Fibroblast of gingiva (primary cell): ENCODE data around the gene RASAL1.

Source experiments
- DNase-seq: peaks from one replicate; pipeline ENCODE4 v3.0.0-alpha.2; 2011; ENCODE audit warnings: low read depth

RASAL1 gene

GRCh38 chr12:113058553-113058952 lies 77.0 kb downstream of the RASAL1 start:
- DNase-seq: no peak

GRCh38 chr12:113057565-113058485 lies 77.7 kb downstream of the RASAL1 start:
- DNase-seq: no peak

- DNase-seq: no peak
Observed at GRCh38 chr12:113056631-113057488, 78.7 kb downstream of the RASAL1 start, which contains the start of gene DTX1. Gene DTX1, plus strand, starts transcription at chr12:113056730. Its CDS starts 1,463 bp downstream, at chr12:113058193.

- no peak for DNase-seq
Observed at GRCh38 chr12:113056381-113056630, 79.3 kb downstream of the RASAL1 start.

- no peak for DNase-seq
Observed at GRCh38 chr12:113055594-113056380, 79.8 kb downstream of the RASAL1 start.

GRCh38 chr12:113054948-113055486 lies 80.5 kb downstream of the RASAL1 start:
- DNase-seq: no peak

- no peak for DNase-seq
Observed at GRCh38 chr12:113052326-113052725, 83.2 kb downstream of the RASAL1 start.

GRCh38 chr12:113051759-113052158 lies 83.8 kb downstream of the RASAL1 start:
- DNase-seq: no peak

GRCh38 chr12:113050795-113051194 lies 84.8 kb downstream of the RASAL1 start:
- DNase-seq: no peak

- no peak for DNase-seq
Observed at GRCh38 chr12:113049976-113050742, 85.4 kb downstream of the RASAL1 start.
